Stimulated activated CD8-positive, alpha-beta memory T cell treated with anti-CD3 and anti-CD28 coated beads, Interleukin-7, amount 100 ng/mL, for 4 hours (primary cell): ENCODE results near the gene TLR3.
"Not testable (repeated sequence)": the region's sequence is repeated elsewhere in the genome, so short reads cannot be mapped to it uniquely, and the experiment has no call there.

ENCODE experiments used
- DNase-seq, 2 donors: peaks; one replicate each; pipeline ENCODE4 v3.0.0-alpha.2; 2020; ENCODE audit warnings: low read depth in 2 of 2

The TLR3 gene

GRCh38 chr4:186047501-186047900 lies 21.5 kb upstream of the TLR3 start:
- DNase-seq: not testable (repeated sequence)

GRCh38 chr4:186050135-186050534 lies 18.8 kb upstream of the TLR3 start:
- DNase-seq: not testable (repeated sequence)

- DNase-seq: no peak
These were observed 17.9 kb upstream of the TLR3 start for GRCh38 chr4:186051096-186051495.

DNA sequence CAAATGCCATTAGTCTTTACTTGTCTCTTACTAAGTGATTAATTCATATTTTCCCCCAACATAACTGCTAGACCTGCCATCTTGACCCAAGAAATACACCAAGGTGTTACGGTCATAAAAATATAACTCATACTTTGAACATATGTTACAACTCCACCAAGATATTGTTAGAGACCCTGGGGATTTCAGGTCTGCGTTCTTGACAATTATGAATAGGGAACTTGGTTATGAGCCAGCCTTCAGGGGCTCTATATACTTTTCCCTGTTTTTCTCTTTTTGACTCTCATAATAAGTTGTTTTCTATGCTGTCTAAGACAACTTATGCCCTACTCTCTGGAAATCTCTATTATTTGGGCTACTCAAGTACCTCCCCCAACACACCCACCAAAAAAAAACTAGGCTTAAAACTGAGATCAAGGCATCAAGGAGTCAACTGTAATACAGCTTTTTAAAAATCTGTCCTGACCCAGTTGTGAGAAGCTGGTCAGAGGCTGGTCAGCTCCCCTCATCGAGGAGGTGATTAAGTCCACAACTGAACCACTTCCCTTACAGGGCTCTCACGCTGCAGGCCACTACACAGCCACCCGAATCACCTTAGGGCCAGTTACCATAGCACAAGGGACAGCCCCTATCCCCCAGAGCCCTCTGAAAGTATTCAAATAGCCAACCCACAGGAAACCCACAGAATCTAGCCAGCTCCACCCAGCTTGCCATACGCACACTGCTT lies 10.5 kb upstream of the TLR3 start:
- no peak for DNase-seq

DNA sequence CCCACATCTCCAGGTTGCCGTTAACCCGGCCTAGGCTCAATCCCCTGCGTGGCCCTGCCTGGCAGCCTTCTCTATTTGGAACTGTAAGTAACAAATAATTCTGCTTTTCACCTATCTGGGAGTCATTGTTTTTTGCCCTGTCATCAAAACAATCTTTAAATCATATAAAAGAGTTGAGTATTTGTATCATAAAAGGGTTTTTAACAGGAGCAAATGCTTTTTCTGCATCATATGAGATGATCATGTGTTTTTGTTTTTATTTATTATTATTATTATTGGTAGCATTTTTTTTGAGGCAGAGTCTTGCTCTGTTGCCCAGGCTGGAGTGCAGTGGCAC lies 10.0 kb upstream of the TLR3 start:
- DNase-seq: peak in 1 of 2 donors; percentile 2

- DNase-seq: no peak
These were observed 7.0 kb upstream of the TLR3 start for GRCh38 chr4:186061921-186062320.

DNA sequence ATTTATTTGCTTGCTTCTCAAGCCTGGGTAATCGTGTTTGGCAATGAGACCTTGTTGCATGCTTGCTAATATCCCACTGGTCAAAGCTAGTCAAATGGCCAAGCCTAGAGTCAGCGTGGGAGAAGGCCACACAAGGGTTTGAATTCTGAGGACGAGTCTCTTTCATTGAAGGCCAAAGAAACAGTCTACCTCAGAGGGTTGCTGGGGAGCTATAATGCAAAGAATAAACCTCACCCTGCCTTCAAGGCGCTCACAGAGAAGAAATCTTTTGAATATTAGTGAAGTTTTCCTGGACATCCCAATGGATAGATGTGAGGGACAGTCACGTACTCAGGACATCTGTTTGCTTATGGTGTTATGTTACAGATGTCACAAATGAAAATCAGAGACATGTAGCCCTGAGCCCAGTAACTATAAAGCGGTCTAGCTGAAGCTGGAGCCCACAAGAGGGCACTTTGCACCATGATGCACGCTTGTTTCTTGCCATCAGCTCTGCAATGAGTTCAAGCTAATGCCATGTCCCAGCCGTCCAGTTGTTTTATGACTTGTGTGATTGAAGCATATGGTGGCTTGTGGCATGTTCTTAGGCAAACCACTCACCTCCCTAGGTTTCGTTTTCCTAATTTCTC lies 1.1 kb upstream of the TLR3 start:
- DNase-seq: peak in 1 of 2 donors; percentile 24

DNA sequence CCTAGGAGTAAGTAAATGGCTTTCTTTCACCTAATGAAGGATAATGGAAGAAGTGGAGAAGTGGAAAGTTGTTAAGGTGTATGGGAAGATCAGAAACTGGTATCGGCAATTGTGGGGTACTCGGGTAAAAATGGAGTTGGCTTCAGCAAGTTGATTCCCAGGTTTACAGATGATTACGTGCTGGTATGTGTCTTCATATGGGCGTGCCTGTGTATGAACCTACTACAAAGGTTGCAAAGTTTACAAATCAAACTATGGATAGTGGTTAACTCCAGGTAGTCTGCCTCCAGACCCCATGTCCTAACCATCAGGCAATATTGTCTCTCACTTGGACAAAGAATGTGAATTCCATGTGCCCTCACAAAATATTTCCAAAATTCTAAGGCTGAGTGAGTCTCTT lies 773 bp downstream of the TLR3 start:
- DNase-seq: no peak

DNA sequence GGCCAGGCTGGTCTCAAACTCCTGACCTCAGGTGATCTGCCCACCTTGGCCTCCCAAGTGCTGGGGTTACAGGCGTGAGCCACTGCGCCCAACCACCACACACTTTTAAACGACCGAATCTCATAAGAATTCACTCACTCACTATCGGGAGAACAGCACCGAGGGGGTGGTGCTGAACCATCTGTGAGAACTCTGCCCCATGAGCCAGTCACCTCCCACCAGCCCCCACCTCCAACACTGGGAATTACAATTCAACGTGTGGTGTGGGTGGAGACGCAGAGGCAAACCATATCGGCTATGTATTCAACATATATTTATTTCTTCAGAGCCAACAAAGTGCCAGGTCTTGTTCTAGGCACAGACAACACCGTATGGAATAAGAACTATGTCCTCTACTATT lies 3.6 kb downstream of the TLR3 start:
- no peak for DNase-seq

DNA sequence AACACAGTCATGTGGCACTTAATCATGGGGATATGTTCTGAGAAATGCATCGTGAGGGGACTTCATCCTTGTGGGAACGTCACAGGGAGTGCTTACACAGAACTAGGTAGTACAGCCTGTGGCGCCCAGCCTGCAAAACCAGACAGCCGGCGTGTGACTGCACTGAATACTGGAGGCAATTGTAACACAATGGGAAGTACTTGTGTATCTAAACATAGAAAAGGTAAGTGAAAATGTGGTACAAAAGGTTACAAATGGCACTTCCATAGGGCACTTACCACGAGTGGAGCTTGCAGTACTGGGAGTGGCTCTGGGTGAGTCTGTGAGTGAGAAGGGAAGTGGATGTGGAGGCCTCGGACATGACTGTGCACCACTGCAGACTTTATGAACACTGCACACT lies 5.2 kb downstream of the TLR3 start:
- no peak for DNase-seq

- no peak for DNase-seq
These were observed 10.2 kb downstream of the TLR3 start for GRCh38 chr4:186078981-186079638.

DNA sequence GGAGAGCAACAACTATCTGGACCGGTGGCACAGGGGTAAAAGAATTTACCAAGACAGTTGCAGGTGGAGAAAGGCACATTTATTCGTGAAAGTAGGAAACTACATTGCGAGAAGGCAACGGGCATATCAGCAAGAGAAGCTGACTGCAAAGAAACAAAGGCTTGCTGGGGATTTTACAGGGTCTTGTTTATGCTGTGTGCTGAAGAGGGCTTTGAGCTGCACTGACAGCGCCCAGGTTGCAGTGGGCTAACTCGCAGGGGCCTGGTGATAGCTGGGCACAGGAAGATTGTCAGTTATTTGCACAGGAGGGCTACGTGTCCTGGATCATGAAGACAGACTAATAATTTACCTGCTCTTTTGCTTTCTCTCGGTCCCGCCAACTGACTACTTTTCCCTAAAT lies 10.7 kb downstream of the TLR3 start:
- no peak for DNase-seq

DNA sequence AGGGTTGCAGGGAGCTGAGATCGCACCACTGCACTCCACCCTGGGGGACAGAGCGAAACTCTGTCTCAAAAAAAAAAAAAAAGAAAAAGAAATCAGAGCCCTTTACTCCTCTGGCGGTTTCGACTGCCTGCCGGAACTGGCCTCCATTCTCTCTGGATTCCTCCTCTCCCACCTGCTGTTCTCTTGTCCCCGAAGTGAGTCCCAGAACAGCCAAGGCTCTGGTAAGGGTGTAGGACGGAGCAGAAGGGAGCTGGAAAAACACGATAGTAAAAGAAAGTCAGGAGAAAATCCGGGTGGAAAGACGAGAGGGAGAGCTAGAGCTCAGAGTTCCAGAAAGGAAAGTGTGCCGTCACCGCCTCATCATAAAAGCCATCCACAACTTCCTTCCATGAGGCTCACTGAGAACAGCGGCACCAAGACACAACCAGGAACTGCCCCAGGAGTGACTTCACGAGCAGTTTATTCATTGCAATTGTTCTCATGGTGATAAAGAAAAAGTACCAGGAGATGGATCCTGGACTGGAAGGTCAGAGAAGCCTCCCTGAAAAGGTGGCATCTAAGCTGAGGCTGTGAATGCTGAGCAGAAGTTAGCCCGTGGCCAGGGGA lies 12.3 kb downstream of the TLR3 start:
- no peak for DNase-seq

- DNase-seq: no peak
These were observed 13.3 kb downstream of the TLR3 start for GRCh38 chr4:186082221-186082620.

- no peak for DNase-seq
These were observed 19.6 kb downstream of the TLR3 start for GRCh38 chr4:186088523-186088922.

DNA sequence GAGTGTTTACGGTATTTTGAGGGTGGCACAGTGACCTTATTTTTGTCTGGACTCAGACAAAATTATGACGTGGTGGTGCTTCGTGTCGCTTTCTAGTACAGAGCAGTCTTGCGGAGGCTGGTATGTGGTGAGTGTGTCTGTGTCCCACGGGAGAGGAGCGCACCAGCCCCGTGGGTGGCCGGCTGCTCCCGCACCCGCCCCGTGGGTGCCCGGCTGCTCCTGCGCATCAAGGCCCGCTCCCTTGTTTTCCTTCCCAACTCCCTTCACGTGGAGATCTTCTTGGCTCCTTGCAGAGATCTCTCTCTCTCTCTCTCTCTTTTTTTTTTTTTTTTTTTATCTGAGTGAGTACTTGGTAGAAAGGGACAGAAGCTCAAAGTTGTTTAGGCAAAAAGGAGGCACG lies 23.3 kb downstream of the TLR3 start:
- no peak for DNase-seq

DNA sequence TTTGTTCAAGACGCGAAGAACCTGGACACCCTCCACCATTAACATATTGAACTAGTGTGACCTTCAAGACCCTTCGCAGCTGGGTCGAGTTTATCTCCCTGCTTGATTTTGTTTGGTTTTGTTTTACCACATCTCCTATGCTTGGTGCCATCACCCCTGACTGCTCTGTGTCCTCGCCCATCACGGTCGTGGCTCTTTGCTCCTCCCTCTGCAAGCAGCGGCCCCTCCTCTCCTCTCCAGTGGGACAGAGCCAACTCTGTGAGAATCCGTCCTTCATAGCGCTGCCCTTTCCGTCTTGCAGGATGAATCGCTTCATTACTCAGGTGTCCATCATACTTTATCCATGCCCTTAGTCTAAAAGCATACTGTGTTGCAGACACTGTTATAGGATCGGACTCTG lies 26.4 kb downstream of the TLR3 start:
- no peak for DNase-seq

DNA sequence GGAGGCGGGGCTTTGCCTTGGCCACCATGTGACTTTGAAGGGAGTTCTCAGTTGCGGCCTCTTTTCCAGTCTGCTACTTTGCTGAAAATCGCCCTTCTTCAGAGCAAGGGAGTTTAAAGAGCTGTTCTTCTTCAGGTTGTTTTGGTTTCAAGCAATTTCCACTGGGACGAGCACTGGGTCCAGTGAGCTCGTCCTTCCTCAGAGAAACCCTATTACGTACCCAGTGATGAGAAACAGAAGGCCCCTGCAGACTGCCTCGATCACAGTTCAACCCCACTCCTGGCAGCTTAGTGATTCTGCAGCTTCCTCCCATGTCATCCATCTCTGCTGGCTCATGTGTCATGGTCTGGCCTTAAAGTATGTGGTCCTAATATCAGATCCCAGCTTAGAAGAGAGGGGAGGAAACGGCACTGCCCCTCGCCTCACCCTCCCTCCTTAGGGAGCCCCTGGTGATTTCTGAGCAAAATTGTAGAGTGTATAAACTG lies 27.8 kb downstream of the TLR3 start:
- DNase-seq: no peak

- no peak for DNase-seq
These were observed 28.4 kb downstream of the TLR3 start for GRCh38 chr4:186097386-186097785.

DNA sequence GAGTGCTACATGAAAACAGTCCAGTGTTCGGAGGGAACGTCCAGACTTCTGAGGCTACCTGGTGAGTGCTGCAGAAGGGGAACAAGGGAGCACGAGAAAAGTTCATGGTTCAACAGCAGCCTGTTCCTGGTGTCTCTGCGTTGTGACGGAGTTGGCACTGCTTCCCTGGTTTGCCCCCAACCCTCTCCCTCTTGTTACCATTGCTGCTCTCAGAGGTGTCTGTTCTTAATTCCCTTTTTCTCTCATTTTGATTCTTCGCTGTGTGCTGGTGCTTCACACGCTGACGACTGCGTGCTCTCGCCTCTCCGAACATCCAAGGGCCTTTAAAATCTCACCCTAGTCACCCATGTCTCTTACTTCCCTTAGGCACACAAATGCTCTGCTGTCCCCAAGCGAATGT lies 34.0 kb downstream of the TLR3 start:
- DNase-seq: no peak

- peak; percentile 19 to 21 for DNase-seq
These were observed 35.3 kb downstream of the TLR3 start, which contains the start of gene FAM149A for GRCh38 chr4:186104114-186104889. FAM149A (plus strand) TSS chr4:186104704.
